HG03457 (cell line): ENCODE measurements around the gene RAB6B.

Source experiments
- ATAC-seq: cut with Tn5 transposase; IDR thresholded peaks from one replicate; pipeline ENCODE4 v1.9.1; 2021; ENCODE audit warnings: moderate number of reproducible peaks; ENCODE audit not compliant: unreplicated experiment

RAB6B gene

GRCh38 chr3:133895208-133896001, at the start of gene RAB6B:
Gene RAB6B, minus strand, starts transcription at chr3:133895882. Its CDS starts 416 bp downstream, at chr3:133895466.
- no peak for ATAC-seq

- no peak for ATAC-seq
Measured at GRCh38 chr3:133944641-133945380, 49.1 kb upstream of the RAB6B start.

DNA sequence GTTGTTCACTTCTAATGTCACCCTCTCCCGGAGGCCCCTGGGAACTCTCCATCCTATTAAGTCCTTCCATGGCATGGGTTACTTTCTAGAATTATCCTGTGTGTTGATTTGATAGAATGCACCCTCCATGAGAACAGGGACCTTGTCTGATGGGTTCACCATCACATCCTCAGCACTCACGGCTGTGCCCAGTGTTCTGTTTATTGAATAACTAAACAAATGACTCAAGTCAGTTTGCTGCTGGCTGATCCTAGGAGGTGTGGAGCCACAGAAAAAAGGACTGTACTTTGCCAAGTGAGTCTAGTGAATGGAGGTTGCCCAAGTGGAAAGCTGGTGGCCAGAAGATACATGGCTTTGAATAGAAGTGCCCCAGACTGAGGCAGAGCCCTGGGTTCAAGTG, 48.5 kb upstream of the RAB6B start:
- ATAC-seq: no peak

GRCh38 chr3:133943639-133944141, 48.0 kb upstream of the RAB6B start:
- ATAC-seq: no peak

DNA sequence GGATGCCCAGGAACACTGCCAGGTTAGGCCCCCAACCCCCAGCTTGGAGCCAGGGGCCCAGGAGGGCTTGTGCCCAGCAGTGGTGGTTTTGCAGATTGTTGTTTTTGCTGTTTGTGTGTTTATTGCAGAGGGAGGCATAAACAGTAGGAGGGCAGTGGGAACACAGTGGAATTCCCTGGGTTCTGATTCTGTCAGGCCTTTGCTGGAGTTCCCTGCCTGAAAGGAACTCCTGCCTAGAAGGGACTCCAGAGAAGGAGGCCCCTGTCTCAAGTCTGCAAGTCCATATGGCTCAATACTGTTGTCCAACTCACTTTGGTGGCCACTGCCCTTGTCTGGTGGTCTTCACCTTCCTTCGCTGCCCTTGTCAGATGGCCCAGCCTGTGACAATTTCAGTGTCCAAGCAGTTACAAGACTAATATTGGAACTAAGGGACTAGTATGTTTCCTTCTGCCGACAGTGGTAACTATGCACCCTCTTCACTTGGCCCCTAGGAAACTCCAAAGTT, 47.4 kb upstream of the RAB6B start:
- no peak for ATAC-seq

DNA sequence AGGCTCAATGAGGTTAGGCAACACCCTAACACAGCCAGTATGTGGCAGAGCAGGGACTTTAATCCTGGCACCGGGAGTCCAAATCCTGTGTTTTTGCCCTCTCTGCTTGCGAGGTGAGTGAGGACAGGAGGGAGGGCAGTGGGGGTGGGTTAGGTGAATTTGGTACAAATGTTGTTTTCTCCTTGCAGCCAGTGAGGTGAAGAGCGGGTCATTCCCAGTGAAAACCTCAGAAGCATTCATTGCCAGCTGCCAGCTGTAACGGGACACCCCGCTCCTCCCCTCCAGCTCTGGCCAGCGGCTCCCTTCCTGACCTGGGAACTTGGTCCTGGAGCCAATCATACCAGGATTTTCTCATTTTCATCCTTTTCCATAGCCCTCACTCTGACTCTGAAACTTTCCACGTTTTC, 45.7 kb upstream of the RAB6B start:
- ATAC-seq: no peak

- no peak for ATAC-seq
Measured at GRCh38 chr3:133940536-133940935, 44.9 kb upstream of the RAB6B start.

GRCh38 chr3:133939463-133939835, 43.8 kb upstream of the RAB6B start:
- no peak for ATAC-seq

- no peak for ATAC-seq
Measured at GRCh38 chr3:133938770-133939462, 43.2 kb upstream of the RAB6B start.

DNA sequence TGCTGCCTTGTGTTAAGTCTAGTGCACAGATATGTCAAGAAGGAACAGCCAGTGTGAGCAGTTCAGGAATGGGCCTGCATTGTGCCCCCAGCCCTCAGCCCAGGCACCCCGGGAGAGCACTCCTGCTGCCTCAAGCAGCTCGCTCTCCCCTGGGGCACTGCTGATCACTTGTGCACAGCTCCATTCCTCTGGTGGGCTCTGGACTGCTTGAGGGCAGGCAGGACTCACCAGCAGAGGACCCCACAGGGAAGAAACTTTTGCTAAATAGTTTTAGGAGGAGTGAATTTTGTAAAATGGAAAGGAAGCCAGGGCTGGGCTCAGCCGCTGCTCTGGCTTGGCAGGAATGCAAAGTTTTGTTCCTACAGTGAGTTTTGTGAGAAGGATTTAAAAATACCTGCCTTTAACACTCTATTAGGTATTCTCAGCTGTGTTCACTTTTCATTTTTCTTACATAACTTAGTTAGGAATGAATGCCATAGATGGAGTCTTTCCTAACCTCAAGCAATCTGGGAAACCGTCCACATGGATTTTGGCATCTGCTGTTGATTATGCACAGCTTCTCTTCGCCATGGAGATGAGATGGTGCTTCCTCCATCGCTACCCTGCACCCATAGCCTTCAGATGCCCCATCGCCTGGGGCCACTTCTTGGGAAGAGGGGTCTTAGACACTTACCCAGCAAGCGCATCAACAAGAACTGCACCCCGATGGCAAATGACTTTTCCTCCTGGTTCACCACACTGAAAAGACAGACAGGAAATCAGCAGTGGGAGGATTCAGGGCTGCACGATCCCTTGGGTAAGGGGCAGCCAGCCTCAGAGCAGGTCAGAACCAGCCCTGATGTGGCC, 42.3 kb upstream of the RAB6B start:
- ATAC-seq: no peak

DNA sequence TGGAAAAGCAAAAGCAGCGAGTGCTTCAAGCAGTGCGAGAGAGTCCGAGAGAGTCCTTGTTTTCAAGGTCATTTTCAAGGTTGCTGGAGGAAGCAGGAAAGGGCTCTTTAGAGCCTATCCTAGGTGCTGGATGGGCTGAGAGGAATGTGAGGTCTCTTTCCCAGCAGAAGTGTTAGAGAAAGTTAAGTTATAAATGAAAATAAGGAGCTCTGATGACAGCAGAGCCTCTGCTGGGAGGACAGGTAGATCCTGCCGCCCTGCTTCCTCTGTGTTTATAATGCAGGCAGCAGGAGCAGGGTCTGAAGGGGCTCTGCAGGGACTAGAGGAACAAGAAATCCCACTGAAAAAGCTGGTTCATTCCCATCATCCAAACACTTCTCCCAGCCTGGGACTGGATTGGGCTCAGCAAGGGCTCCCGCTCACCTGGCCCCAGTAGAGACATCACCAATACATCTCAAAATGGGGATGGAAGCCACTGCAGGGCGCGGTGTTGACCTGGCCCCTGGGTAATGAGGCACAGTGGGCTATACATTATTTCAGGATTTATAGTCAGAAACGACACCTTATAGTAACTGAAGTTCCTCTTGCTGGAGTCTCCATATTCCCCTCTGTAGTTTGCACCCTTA, 41.5 kb upstream of the RAB6B start:
- no peak for ATAC-seq

GRCh38 chr3:133935843-133936769, 40.4 kb upstream of the RAB6B start:
- no peak for ATAC-seq

- no peak for ATAC-seq
Measured at GRCh38 chr3:133934996-133935842, 39.5 kb upstream of the RAB6B start.

GRCh38 chr3:133934073-133934970, 38.6 kb upstream of the RAB6B start:
- no peak for ATAC-seq

- ATAC-seq: no peak
Measured at GRCh38 chr3:133933097-133934024, 37.7 kb upstream of the RAB6B start.

DNA sequence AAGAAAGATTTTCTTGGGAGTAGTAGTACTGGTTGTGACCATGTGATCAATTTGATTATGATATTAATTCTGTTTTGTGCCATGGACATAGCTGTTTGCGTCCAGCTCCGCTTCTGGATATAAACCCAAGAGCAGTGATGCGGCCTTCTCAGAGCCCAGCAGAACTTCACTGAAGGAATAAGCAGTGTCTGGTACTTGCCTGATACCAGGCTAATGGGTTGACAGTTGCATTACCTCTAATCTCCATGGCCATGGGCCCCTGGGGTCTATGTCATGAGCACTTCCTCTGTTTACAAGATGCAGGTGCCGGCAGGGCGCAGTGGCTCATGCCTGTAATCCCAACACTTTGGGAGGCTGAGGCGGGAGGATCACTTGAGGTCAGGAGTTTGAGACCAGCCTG, 36.3 kb upstream of the RAB6B start:
- no peak for ATAC-seq
